IMR-90 (cell line): Measurements from ENCODE around the gene SARS1. TPM values are rescaled to one million over a fixed set of nuclear protein-coding genes. Genes with fewer than 3 reads are reported as not detected.

Source experiments
- ATAC-seq: fragments of 200-7000 bp; cut with Tn5 transposase; 2 replicates; pipeline ENCODE4 v1.9.1; 2020; ENCODE audit warnings: low read depth, mild to moderate bottlenecking, moderate library complexity
- BruUV-seq: library from RNA; stranded (reverse); fragments of 400-500 nt; replicated peaks from 2 replicates; lab custom pipeline; 2021; lab: Mats Ljungman, UMichigan
- CTCF ChIA-PET: fragments of 300-600 bp; formaldehyde crosslinking; extraction: SDS; loops from one replicate; lab custom pipeline; 2021; ENCODE audit warnings: antibody characterized with exemption; lab: Yijun Ruan, JAX
- POLR2A ChIA-PET: fragments of 300-600 bp; sonication (Branson Sonifier 250); formaldehyde crosslinking; loops from one replicate; lab custom pipeline; 2022; ENCODE audit warnings: antibody characterized with exemption; ENCODE audit not compliant: unreplicated experiment; lab: Charles Lee
- DNase-seq: peaks from one replicate; pipeline ENCODE4 v3.0.0; 2013
- H2AFZ ChIP-seq: replicated peaks from 2 replicates; pipeline ENCODE3; 2013; ENCODE audit warnings: low read length, mild to moderate bottlenecking; ENCODE audit not compliant: poor library complexity
- H2AK5ac ChIP-seq: 2 replicates; pipeline ENCODE4 v1.6.1; 2013; ENCODE audit warnings: low read depth, low read length, inconsistent platforms
- H2AK9ac ChIP-seq: replicated peaks from 2 replicates; pipeline ENCODE3; 2013; ENCODE audit warnings: mild to moderate bottlenecking, low read depth, low read length, moderate library complexity; ENCODE audit not compliant: poor library complexity
- H2BK120ac ChIP-seq: 2 replicates; pipeline ENCODE4 v1.6.1; 2013; ENCODE audit warnings: low read depth, low read length, inconsistent platforms
- H2BK15ac ChIP-seq: 3 replicates; pipeline ENCODE4 v1.6.1; 2013; ENCODE audit warnings: low read depth, low read length, inconsistent platforms
- H2BK20ac ChIP-seq: 2 replicates; pipeline ENCODE4 v1.6.1; 2013; ENCODE audit warnings: low read depth, mild to moderate bottlenecking, inconsistent platforms, low read length, moderate library complexity
- H2BK5ac ChIP-seq: 2 replicates; pipeline ENCODE4 v1.6.1; 2013; ENCODE audit warnings: mild to moderate bottlenecking, low read depth, low read length, inconsistent platforms; ENCODE audit not compliant: poor library complexity, severe bottlenecking
- H3K14ac ChIP-seq: replicated peaks from 2 replicates; pipeline ENCODE4 v1.6.1; 2013; ENCODE audit warnings: low read depth, low read length, inconsistent platforms
- H3K18ac ChIP-seq: 2 replicates; pipeline ENCODE4 v1.6.1; 2013; ENCODE audit warnings: low read depth, low read length, control low read depth
- H3K23ac ChIP-seq: 2 replicates; pipeline ENCODE4 v1.6.1; 2013; ENCODE audit warnings: low read depth, low read length, inconsistent platforms
- H3K27ac ChIP-seq: 2 replicates; pipeline ENCODE4 v1.5.1; 2013; ENCODE audit warnings: mild to moderate bottlenecking, control low read depth, low read length; ENCODE audit not compliant: insufficient read depth
- H3K27me3 ChIP-seq: 2 replicates; pipeline ENCODE4 v1.6.1; 2013; ENCODE audit warnings: low read length; ENCODE audit not compliant: control insufficient read depth, insufficient read depth
- H3K36me3 ChIP-seq: 2 replicates; pipeline ENCODE4 v1.6.1; 2013; ENCODE audit warnings: low read length, mixed read lengths; ENCODE audit not compliant: control insufficient read depth, insufficient read depth
- H3K4ac ChIP-seq: 2 replicates; pipeline ENCODE4 v1.6.1; 2013; ENCODE audit warnings: low read depth, low read length, inconsistent platforms
- H3K4me1 ChIP-seq: 2 replicates; pipeline ENCODE4 v1.6.1; 2013; ENCODE audit warnings: low read length, mixed read lengths; ENCODE audit not compliant: control insufficient read depth, insufficient read depth
- H3K4me2 ChIP-seq: 2 replicates; pipeline ENCODE4 v1.6.1; 2013; ENCODE audit warnings: low read depth, mild to moderate bottlenecking, control low read depth, low read length, moderate library complexity
- H3K4me3 ChIP-seq: 2 replicates; pipeline ENCODE4 v1.5.1; 2013; ENCODE audit warnings: low read depth, mild to moderate bottlenecking, control low read depth, low read length, moderate library complexity; ENCODE audit not compliant: insufficient read depth
- H3K56ac ChIP-seq: 2 replicates; pipeline ENCODE4 v1.6.1; 2013; ENCODE audit warnings: low read length, inconsistent platforms; ENCODE audit not compliant: insufficient read depth; ENCODE audit errors: extremely low read depth
- H3K79me1 ChIP-seq, 2 experiments: 2 replicates each; pipeline ENCODE4 v1.6.1; 2013; ENCODE audit warnings: low read length in 2 of 2, inconsistent platforms in 1 of 2, low read depth in 1 of 2
- H3K9ac ChIP-seq: 2 replicates; pipeline ENCODE4 v1.6.1; 2013; ENCODE audit warnings: low read depth, low read length, control low read depth
- H3K9me1 ChIP-seq: 2 replicates; pipeline ENCODE4 v1.6.1; 2013; ENCODE audit warnings: low read length, inconsistent platforms; ENCODE audit not compliant: insufficient read depth
- H3K9me3 ChIP-seq: 2 replicates; pipeline ENCODE4 v1.6.1; 2013; ENCODE audit warnings: low read length; ENCODE audit not compliant: control insufficient read depth, insufficient read depth
- H4K20me1 ChIP-seq: 2 replicates; pipeline ENCODE4 v1.6.1; 2013; ENCODE audit warnings: low read length, inconsistent platforms; ENCODE audit not compliant: insufficient read depth
- H4K5ac ChIP-seq: 2 replicates; pipeline ENCODE4 v1.6.1; 2013; ENCODE audit warnings: mild to moderate bottlenecking, low read depth, low read length, control low read depth
- H4K8ac ChIP-seq, 2 experiments: 2 replicates each; pipeline ENCODE4 v1.6.1; 2013; ENCODE audit warnings: low read depth in 2 of 2, low read length in 2 of 2, control low read depth in 1 of 2, inconsistent platforms in 1 of 2
- H4K91ac ChIP-seq: 2 replicates; pipeline ENCODE4 v1.6.1; 2013; ENCODE audit warnings: low read depth, low read length, inconsistent platforms; ENCODE audit not compliant: insufficient read depth
- BHLHE40 ChIP-seq: fragments of 150-350 bp; IDR thresholded peaks from 2 replicates; pipeline ENCODE4 v1.6.1; 2016; ENCODE audit warnings: mild to moderate bottlenecking, low read depth, low read length
- CEBPB ChIP-seq: IDR thresholded peaks from 2 replicates; pipeline ENCODE4 v1.6.1; 2012; ENCODE audit warnings: low read depth, low read length, improper control_type of control experiment
- CTCF ChIP-seq: conservative IDR thresholded peaks from 2 replicates; pipeline ENCODE4 v1.5.1; 2012; ENCODE audit warnings: mild to moderate bottlenecking, low read depth, low read length, improper control_type of control experiment
- ELK1 ChIP-seq: fragments of 150-350 bp; IDR thresholded peaks from 2 replicates; pipeline ENCODE4 v1.6.1; 2016; ENCODE audit warnings: low read depth, mild to moderate bottlenecking, low read length, moderate library complexity, borderline replicate concordance
- FOS ChIP-seq: fragments of 150-350 bp; IDR thresholded peaks from 2 replicates; pipeline ENCODE4 v1.6.1; 2016; ENCODE audit warnings: low read depth, low read length
- MAFK ChIP-seq: IDR thresholded peaks from 2 replicates; pipeline ENCODE4 v1.6.1; 2012; ENCODE audit warnings: low read depth, low read length, improper control_type of control experiment
- MAZ ChIP-seq: IDR thresholded peaks from 2 replicates; pipeline ENCODE4 v1.6.1; 2012; ENCODE audit warnings: low read depth, mild to moderate bottlenecking, low read length, improper control_type of control experiment, moderate library complexity, borderline replicate concordance
- MXI1 ChIP-seq: IDR thresholded peaks from 2 replicates; pipeline ENCODE4 v1.6.1; 2012; ENCODE audit warnings: low read depth, mild to moderate bottlenecking, low read length, moderate library complexity, borderline replicate concordance
- NFE2L2 ChIP-seq: fragments of 150-350 bp; IDR thresholded peaks from 2 replicates; pipeline ENCODE4 v1.6.1; 2016; ENCODE audit warnings: low read depth, mild to moderate bottlenecking, low read length
- RAD21 ChIP-seq: IDR thresholded peaks from 2 replicates; pipeline ENCODE4 v1.6.1; 2012; ENCODE audit warnings: low read length, improper control_type of control experiment
- RCOR1 ChIP-seq: IDR thresholded peaks from 2 replicates; pipeline ENCODE4 v1.6.1; 2012; ENCODE audit warnings: mild to moderate bottlenecking, low read length, improper control_type of control experiment; ENCODE audit not compliant: insufficient replicate concordance
- RFX5 ChIP-seq: IDR thresholded peaks from 2 replicates; pipeline ENCODE4 v1.8.0; 2012; ENCODE audit warnings: low read depth, mild to moderate bottlenecking, low read length, moderate library complexity
- SMC3 ChIP-seq: fragments of 150-350 bp; IDR thresholded peaks from 2 replicates; pipeline ENCODE4 v1.6.1; 2016; ENCODE audit warnings: low read depth, mild to moderate bottlenecking, antibody characterized with exemption, low read length, moderate library complexity
- WGBS, 2 experiments: methylation state at CpG; one replicate each; pipeline versions ENCODE4 v1.1.5 to v1.1.7; 2013; ENCODE audit warnings: missing lambda C conversion rate in 2 of 2; ENCODE audit not compliant: insufficient read length in 1 of 2; ENCODE audit errors: extremely low coverage in 2 of 2; 5-methylcytosine and 5-hydroxymethylcytosine counted together
- dilution Hi-C: fragments of 300-500 bp; cut with HindIII; formaldehyde crosslinking; loops from one replicate; pipeline ENCODE4 v1.14.3; 2018; ENCODE audit warnings: low sequenced_read_pairs; ENCODE audit not compliant: unreplicated experiment
- in situ Hi-C: fragments of 300-500 bp; cut with MboI; formaldehyde crosslinking; loops from 3 replicates; pipeline ENCODE4 v1.14.3; 2019; ENCODE audit warnings: low sequenced_read_pairs, inconsistent platforms, mixed read lengths
- intact Hi-C: fragments of 100-400 bp; cut with micrococcal nuclease; formaldehyde crosslinking; loops from 2 replicates; pipeline ENCODE4 v1.10.0; 2022
- polyA plus RNA-seq, 3 experiments: library from polyadenylated mRNA; depleted of rRNA; stranded (reverse); fragments of >200 nt; gene quantifications; 2 replicates each; pipeline ENCODE4 v1.2.3, GENCODE V29; 2012; ENCODE audit warnings: low replicate concordance in 1 of 3
- total RNA-seq: library from RNA; depleted of rRNA; stranded (reverse); fragments of >200 nt; gene quantifications from 2 replicates; pipeline ENCODE4 v1.2.3, GENCODE V29; 2012

Gene SARS1
- total and polyA plus RNA-seq, 2 of the 4 experiments (the other 2 are of a cell fraction), result 231 to 348 TPM

DNA sequence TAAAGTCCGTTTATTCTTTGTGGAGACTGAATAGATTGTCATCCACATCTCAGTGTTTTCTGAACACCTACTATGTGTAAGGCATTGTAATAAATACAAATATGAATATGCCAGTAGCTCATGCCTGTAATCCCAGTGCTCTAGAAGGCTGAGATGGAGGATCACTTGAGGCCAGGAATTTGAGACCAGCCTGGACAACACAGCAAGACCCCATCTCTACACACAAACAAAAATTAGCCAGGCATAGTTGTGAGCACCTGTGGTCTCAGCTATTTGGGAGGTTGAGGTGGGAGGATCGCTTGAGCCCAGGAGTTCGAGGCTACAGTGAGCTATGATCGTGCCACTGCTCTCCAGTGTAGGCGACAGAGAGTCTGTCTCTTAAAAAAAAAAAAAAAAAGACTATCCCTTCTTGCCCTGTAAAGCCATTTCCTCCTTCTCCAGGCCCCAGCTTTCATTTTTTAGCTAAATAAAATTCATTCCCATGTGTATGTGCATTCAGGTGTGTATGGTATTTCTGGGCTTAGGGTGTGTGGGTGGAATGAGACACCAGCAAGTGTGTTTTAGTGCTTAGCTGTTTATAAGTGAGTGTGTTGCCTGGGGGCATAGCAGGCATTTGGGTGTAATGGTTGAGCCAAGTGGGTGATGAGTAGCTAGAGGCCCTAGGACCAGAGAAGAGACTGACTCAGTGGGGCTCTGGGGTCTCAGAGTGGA lies 43.4 kb downstream of the SARS1 start:
- ChIA-PET POLR2A (interaction anchor here (0.5 to 0.6 kb wide), 3 partner anchors 133 to 170 kb away, joined by 3 to 7 read pairs (median 3); no protein-coding TSS in a partner anchor), CTCF (no interaction called here)
- Histone ChIP-seq H3K79me1 (0 out of 4 replicates have a peak, but pooled peaks cover 0 to 8% of the 10 kb centered on the region in 2 experiments), H2BK120ac (no peak overlapping the region), H4K91ac (no peak overlapping the region), H4K8ac (no peak overlapping the region), H2AFZ (no peak overlapping the region), H2AK5ac (no peak overlapping the region), H4K5ac (no peak overlapping the region), H3K9me3 (no peaks in the 10 kb centered on the region), H3K4ac (no peak overlapping the region), H3K27me3 (no peaks in the 10 kb centered on the region), H3K4me1 (peaks cover 14% of the 10 kb centered on the region), H3K4me3 (no peak overlapping the region), H2BK5ac (no peak overlapping the region), H3K4me2 (no peak overlapping the region), H3K18ac (no peak overlapping the region), H3K9ac (no peak overlapping the region), H3K14ac (no peak overlapping the region), H2AK9ac (peak overlapping the region; percentile 23), H3K23ac (no peak overlapping the region), H2BK20ac (no peak overlapping the region), H3K9me1 (no peaks in the 10 kb centered on the region; the same call in 1 of the 2 replicates), H3K56ac (no peak overlapping the region), H4K20me1 (no peaks in the 10 kb centered on the region), H3K27ac (no peak overlapping the region), H3K36me3 (no peaks in the 10 kb centered on the region), H2BK15ac (no peak overlapping the region)
- dilution Hi-C loops (no loop called here), in situ Hi-C loops (no loop called here), intact Hi-C loops (no loop called here)
- TF ChIP-seq SMC3 (no peak), FOS (no peak), MAZ (no peak), BHLHE40 (no peak), CEBPB (no peak), NFE2L2 (no peak), RCOR1 (no peak), RFX5 (no peak), CTCF (no peak), RAD21 (no peak), MXI1 (no peak), ELK1 (no peak), MAFK (no peak)
- BruUV-seq, result no TSS peak
- WGBS, 2 experiments, result no CpG with 5 or more reads among the region's 5 CpGs
- DNase-seq (peak; percentile 53), ATAC-seq (no peak)
